ENCODE data around the gene CABP5. TPM values are rescaled to one million over a fixed set of nuclear protein-coding genes. Genes with fewer than 3 reads are reported as not detected.

Gene CABP5
- total RNA-seq, 1 experiment from 2014 or later: not detected

DNA sequence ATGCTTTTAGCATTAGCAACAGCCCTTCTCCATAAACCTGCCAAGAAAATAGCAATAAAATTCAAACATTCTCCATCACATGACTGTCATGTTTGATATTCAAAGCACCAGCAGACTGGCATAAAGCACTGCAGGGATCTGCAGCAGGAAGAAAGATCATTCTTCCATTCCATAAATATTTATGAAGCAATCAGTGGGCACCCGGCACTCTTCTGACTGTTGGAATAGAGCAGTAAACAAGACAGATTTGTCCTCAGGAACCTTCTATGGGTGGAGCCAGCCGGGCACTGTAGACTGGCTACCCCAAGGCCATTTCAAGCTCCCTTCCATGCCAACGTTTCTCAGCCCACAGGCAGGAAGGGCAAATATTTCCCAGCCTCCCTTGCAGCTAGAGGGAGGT, 41.2 kb upstream of the CABP5 start:
- no peak overlapping the region for H3K4me3 ChIP-seq (replicated peaks in 1 of 2; ENCODE audit: low read depth in 1 of 2, low read length in 2 of 2)
- H2AFZ ChIP-seq (ENCODE audit: low read depth, low read length, poor library complexity, severe bottlenecking): no peak overlapping the region
- ChIA-PET CTCF (no interaction called here), POLR2A (no interaction called here), RAD21 (ENCODE audit: low non-redundant PET in 1 of 2, low total read pairs in 2 of 2, uncharacterized antibody in 2 of 2, unreplicated experiment in 2 of 2) (no interaction called here)
- no peaks in the 10 kb centered on the region for H3K27me3 ChIP-seq (ENCODE audit: insufficient read depth, low read length)
- no peak overlapping the region for H3K27ac ChIP-seq (ENCODE audit: low read depth, low read length)
- no TSS peak for BruUV-seq (replicated peaks)
- no peak overlapping the region for H3K4me2 ChIP-seq (ENCODE audit: low read length)
- H3K9me3 ChIP-seq (ENCODE audit: control insufficient read depth in 1 of 2, insufficient read depth in 1 of 2, low read depth in 1 of 2, low read length in 2 of 2): no peaks in the 10 kb centered on the region
- H3K9me2 ChIP-seq (ENCODE audit: insufficient read depth): no peaks in the 10 kb centered on the region
- DNase-seq (ENCODE audit: low read depth, low spot score) (no peak), ATAC-seq (no peak)
- H3K9ac ChIP-seq (ENCODE audit: low read length): no peak overlapping the region
- H3K79me2 ChIP-seq (ENCODE audit: insufficient read depth, low read length): no peaks in the 10 kb centered on the region
- peaks cover 0 to 9% of the 10 kb centered on the region in 2 experiments; a peak in 1 of 4 replicates for H3K4me1 ChIP-seq (ENCODE audit: control insufficient read depth in 1 of 2, insufficient read depth in 2 of 2, low read length in 2 of 2)
- no peak for TF ChIP-seq EZH2phosphoT487 (IDR thresholded peaks at IDR 0.05; ENCODE audit: borderline replicate concordance)
- no peak for TF ChIP-seq EZH2 (IDR thresholded peaks at IDR 0.05)
- no peak for TF ChIP-seq POLR2AphosphoS5 (IDR thresholded peaks at IDR 0.05; ENCODE audit: low read depth, low read length)
- TF ChIP-seq CBX3 (IDR thresholded peaks at IDR 0.05; ENCODE audit: low read depth): no peak
- TF ChIP-seq POLR2A (IDR thresholded peaks at IDR 0.05; ENCODE audit: borderline replicate concordance, extremely low read depth, insufficient read depth, insufficient read length): no peak
- no peak for TF ChIP-seq ELF1 (IDR thresholded peaks at IDR 0.05; ENCODE audit: borderline replicate concordance, low read depth)
- no peak for TF ChIP-seq SP1 (IDR thresholded peaks at IDR 0.05; ENCODE audit: low read depth)
- TF ChIP-seq, protein P1, sequence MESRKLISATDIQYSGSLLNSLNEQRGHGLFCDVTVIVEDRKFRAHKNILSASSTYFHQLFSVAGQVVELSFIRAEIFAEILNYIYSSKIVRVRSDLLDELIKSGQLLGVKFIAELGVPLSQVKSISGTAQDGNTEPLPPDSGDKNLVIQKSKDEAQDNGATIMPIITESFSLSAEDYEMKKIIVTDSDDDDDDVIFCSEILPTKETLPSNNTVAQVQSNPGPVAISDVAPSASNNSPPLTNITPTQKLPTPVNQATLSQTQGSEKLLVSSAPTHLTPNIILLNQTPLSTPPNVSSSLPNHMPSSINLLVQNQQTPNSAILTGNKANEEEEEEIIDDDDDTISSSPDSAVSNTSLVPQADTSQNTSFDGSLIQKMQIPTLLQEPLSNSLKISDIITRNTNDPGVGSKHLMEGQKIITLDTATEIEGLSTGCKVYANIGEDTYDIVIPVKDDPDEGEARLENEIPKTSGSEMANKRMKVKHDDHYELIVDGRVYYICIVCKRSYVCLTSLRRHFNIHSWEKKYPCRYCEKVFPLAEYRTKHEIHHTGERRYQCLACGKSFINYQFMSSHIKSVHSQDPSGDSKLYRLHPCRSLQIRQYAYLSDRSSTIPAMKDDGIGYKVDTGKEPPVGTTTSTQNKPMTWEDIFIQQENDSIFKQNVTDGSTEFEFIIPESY (IDR thresholded peaks at IDR 0.05; ENCODE audit: extremely low read depth, insufficient replicate concordance, low read length): no peak
- TF ChIP-seq SRF (IDR thresholded peaks at IDR 0.05; ENCODE audit: low read depth): no peak
- no peak for TF ChIP-seq JUND (IDR thresholded peaks at IDR 0.05)
- no peak for TF ChIP-seq FOSL1 (IDR thresholded peaks at IDR 0.05; ENCODE audit: low read depth)
- no peak for TF ChIP-seq TCF7L2 (IDR thresholded peaks at IDR 0.05; ENCODE audit: borderline replicate concordance, extremely low read depth, insufficient read depth, insufficient read length)
- no peaks in the 10 kb centered on the region for H3K36me3 ChIP-seq (ENCODE audit: control insufficient read depth in 1 of 2, insufficient read depth in 2 of 2, low read length in 2 of 2)
- intact Hi-C loops (cut with micrococcal nuclease): no loop called here
- H4K20me1 ChIP-seq (ENCODE audit: insufficient read depth): no peaks in the 10 kb centered on the region
